Activated CD8-positive, alpha-beta T cell treated with anti-CD3 and anti-CD28 coated beads for 36 hours (primary cell): ENCODE results near the gene GABARAPL1. TPM values are rescaled to one million over a fixed set of nuclear protein-coding genes. Genes with fewer than 3 reads are reported as not detected.
A peak's percentile ranks its signal among the peaks of the same experiment; 100 is the strongest.

Experiments used
- ATAC-seq: fragments of 200-7000 bp; cut with Tn5 transposase; one replicate; pipeline ENCODE4 v1.10.0; 2021; ENCODE audit warnings: mild to moderate bottlenecking, moderate library complexity
- CTCF ChIA-PET: fragments of 350-600 bp; sonication (Branson Sonifier 250); formaldehyde crosslinking; loops from one replicate; lab custom pipeline; 2021; ENCODE audit warnings: antibody characterized with exemption; lab: Charles Lee
- POLR2A ChIA-PET: fragments of 350-600 bp; sonication (Branson Sonifier 250); formaldehyde crosslinking; loops from one replicate; lab custom pipeline; 2021; ENCODE audit warnings: antibody characterized with exemption; lab: Charles Lee
- DNase-seq: peaks from one replicate; pipeline ENCODE4 v3.0.0-alpha.2; 2020
- H3K27ac Mint-ChIP-seq: one replicate; pipeline ENCODE4 v1.8.0; 2021; ENCODE audit warnings: mild to moderate bottlenecking, mixed read lengths
- H3K27me3 Mint-ChIP-seq: one replicate; pipeline ENCODE4 v1.8.0; 2021; ENCODE audit warnings: mixed read lengths
- H3K36me3 Mint-ChIP-seq: one replicate; pipeline ENCODE4 v1.8.0; 2021; ENCODE audit warnings: low read depth, mixed read lengths
- H3K4me1 Mint-ChIP-seq: one replicate; pipeline ENCODE4 v1.8.0; 2021; ENCODE audit warnings: low read depth, mixed read lengths
- H3K4me3 Mint-ChIP-seq: one replicate; pipeline ENCODE4 v1.8.0; 2021; ENCODE audit warnings: mild to moderate bottlenecking, moderate library complexity, mixed read lengths
- H3K9me3 Mint-ChIP-seq: one replicate; pipeline ENCODE4 v1.8.0; 2021; ENCODE audit warnings: mixed read lengths
- CTCF ChIP-seq: fragments of 200-600 bp; IDR thresholded peaks from one replicate; pipeline ENCODE4 v1.8.0; 2022; ENCODE audit warnings: antibody characterized with exemption, mild to moderate bottlenecking
- intact Hi-C: fragments of 100-400 bp; cut with micrococcal nuclease; formaldehyde crosslinking; loops from one replicate; pipeline ENCODE4 v1.10.0; 2022
- total RNA-seq, 2 experiments: library from RNA; stranded (reverse); gene quantifications; one replicate each; pipeline ENCODE4 v1.2.3, GENCODE V29; 2021

Gene GABARAPL1
- total RNA-seq, 2 experiments from 2014 or later, result 6.9 to 7.5 TPM

- intact Hi-C loops, result loop anchor here (2.0 kb wide), 1 partner anchor 37 kb away; no protein-coding TSS in a partner anchor
- H3K4me3 Mint-ChIP-seq, result no peak overlapping the region
- no peaks in the 10 kb centered on the region for H3K9me3 Mint-ChIP-seq
- DNase-seq (no peak), ATAC-seq (no peak)
- H3K27ac Mint-ChIP-seq, result no peak overlapping the region
- peaks cover 4% of the 10 kb centered on the region for H3K4me1 Mint-ChIP-seq
- CTCF ChIA-PET, result interaction anchor here (0.7 to 2.8 kb wide), 5 partner anchors 20 to 349 kb away, joined by 3 to 35 read pairs (median 3); no protein-coding TSS in a partner anchor
- no peaks in the 10 kb centered on the region for H3K36me3 Mint-ChIP-seq
- POLR2A ChIA-PET, result interaction anchor here (0.7 kb wide), 1 partner anchor 37 kb away, joined by 3 read pairs; no protein-coding TSS in a partner anchor
- TF ChIP-seq CTCF, result no peak
- peaks cover 18% of the 10 kb centered on the region for H3K27me3 Mint-ChIP-seq
These were observed 23.0 kb upstream of the GABARAPL1 start for GRCh38 chr12:10189653-10190052.

- H3K27ac Mint-ChIP-seq, result no peak overlapping the region
- H3K27me3 Mint-ChIP-seq, result peaks cover 18% of the 10 kb centered on the region
- peak; percentile 99 for ATAC-seq
These were observed 21.9 kb upstream of the GABARAPL1 start for GRCh38 chr12:10190558-10191388.

GRCh38 chr12:10191865-10192264 lies 20.8 kb upstream of the GABARAPL1 start:
- intact Hi-C loops, result loop anchor here (2.0 kb wide), 1 partner anchor 39 kb away; no protein-coding TSS in a partner anchor
- ChIA-PET CTCF (interaction anchor here (0.7 to 2.8 kb wide), 5 partner anchors 15 to 46 kb away, joined by 3 to 35 read pairs (median 4); no protein-coding TSS in a partner anchor), POLR2A (no interaction called here)
- H3K4me3 Mint-ChIP-seq, result no peak overlapping the region
- peaks cover 7% of the 10 kb centered on the region for H3K4me1 Mint-ChIP-seq
- DNase-seq (no peak), ATAC-seq (no peak)
- TF ChIP-seq CTCF, result no peak
- H3K9me3 Mint-ChIP-seq, result no peaks in the 10 kb centered on the region
- no peaks in the 10 kb centered on the region for H3K36me3 Mint-ChIP-seq
- H3K27me3 Mint-ChIP-seq, result peaks cover 20% of the 10 kb centered on the region
- H3K27ac Mint-ChIP-seq, result no peak overlapping the region

More at GRCh38 chr12:10190558-10191388, 21.9 kb upstream of the GABARAPL1 start:
- Mint-ChIP-seq H3K4me1 (peaks cover 4% of the 10 kb centered on the region), H3K4me3 (no peak overlapping the region), H3K9me3 (no peaks in the 10 kb centered on the region), H3K36me3 (no peaks in the 10 kb centered on the region)
- intact Hi-C loops, result loop anchor here (2.0 kb wide), 1 partner anchor 38 kb away; no protein-coding TSS in a partner anchor
- ChIA-PET POLR2A (no interaction called here), CTCF (interaction anchor here (0.7 to 2.8 kb wide), 10 partner anchors 14 to 350 kb away, joined by 3 to 35 read pairs (median 4); no protein-coding TSS in a partner anchor)
- DNase-seq, result peak; percentile 73
- TF ChIP-seq CTCF, result peak; percentile 75

- POLR2A ChIA-PET, result interaction anchor here (0.7 kb wide), 1 partner anchor 392 kb away, joined by 4 read pairs; no protein-coding TSS in a partner anchor
- intact Hi-C loops, result no loop called here
- no peaks in the 10 kb centered on the region for H3K36me3 Mint-ChIP-seq
These were observed 18.5 kb upstream of the GABARAPL1 start for GRCh38 chr12:10194160-10194670.

More at GRCh38 chr12:10194160-10194670, 18.5 kb upstream of the GABARAPL1 start:
- Mint-ChIP-seq H3K4me1 (peaks cover 7% of the 10 kb centered on the region), H3K4me3 (no peak overlapping the region), H3K27ac (no peak overlapping the region), H3K9me3 (no peaks in the 10 kb centered on the region), H3K27me3 (peaks cover 20% of the 10 kb centered on the region)
- CTCF ChIA-PET, result interaction anchor here (0.8 to 3.7 kb wide), 8 partner anchors 8 to 380 kb away, joined by 3 to 16 read pairs (median 5); no protein-coding TSS in a partner anchor
- ATAC-seq (no peak), DNase-seq (no peak)
- TF ChIP-seq CTCF, result no peak
